Sigmoid colon (tissue), 7 donors: ENCODE data around the gene ITPK1. TPM values are rescaled to one million over a fixed set of nuclear protein-coding genes. Genes with fewer than 3 reads are reported as not detected.

Experiments
- DNase-seq: peaks from one replicate; pipeline ENCODE4 v3.0.0-alpha.2; 2019
- H3K27ac ChIP-seq, 4 donors: fragments of 200-600 bp; sonication (generic); one replicate each; pipeline ENCODE4 v1.5.1; 2016 to 2019; ENCODE audit warnings: mild to moderate bottlenecking in 1 of 4
- H3K27me3 ChIP-seq, 3 donors: fragments of 200-600 bp; sonication (generic); one replicate each; pipeline ENCODE4 v1.5.1; 2019; ENCODE audit warnings: mild to moderate bottlenecking in 1 of 3
- H3K36me3 ChIP-seq, 4 donors: fragments of 200-600 bp; sonication (generic); one replicate each; pipeline ENCODE4 v1.5.1; 2016 to 2019
- H3K4me1 ChIP-seq, 4 donors: fragments of 200-600 bp; sonication (generic); one replicate each; pipeline ENCODE4 v1.5.1; 2017 to 2019
- H3K4me3 ChIP-seq, 4 donors: fragments of 200-600 bp; sonication (generic); one replicate each; pipeline ENCODE4 v1.5.1; 2017 to 2019; ENCODE audit warnings: mild to moderate bottlenecking in 2 of 4, moderate library complexity in 1 of 4
- H3K9me3 ChIP-seq, 4 donors: fragments of 200-600 bp in 3 of 4; sonication (generic) in 3 of 4; one replicate each; pipeline versions ENCODE4 v1.5.1 to v1.6.1; 2013 to 2019
- EP300 ChIP-seq, 4 donors: sonication (generic); formaldehyde crosslinking; IDR thresholded peaks; one replicate each; pipeline ENCODE4 v1.6.1; 2017; ENCODE audit warnings: antibody characterized with exemption in 4 of 4
- POLR2A ChIP-seq, 2 donors: fragments of 450-650 bp; IDR thresholded peaks; one replicate each; pipeline ENCODE4 v1.6.1; 2016; ENCODE audit warnings: antibody characterized with exemption in 2 of 2, mild to moderate bottlenecking in 2 of 2, moderate library complexity in 2 of 2
- POLR2AphosphoS5 ChIP-seq, 4 donors: sonication (generic); formaldehyde crosslinking; IDR thresholded peaks; one replicate each; pipeline ENCODE4 v1.6.1; 2017; ENCODE audit warnings: antibody characterized with exemption in 4 of 4
- WGBS, 2 donors: extraction: QIAGEN DNeasy Blood & Tissue Kit; methylation state at CpG; one replicate each; pipeline ENCODE4 v1.1.7; 2013; 5-methylcytosine and 5-hydroxymethylcytosine counted together
- intact Hi-C: fragments of 100-400 bp; cut with DNase I; formaldehyde crosslinking; loops from one replicate; pipeline ENCODE4 v1.15.1; 2023
- polyA plus RNA-seq, 3 donors: library from polyadenylated mRNA; stranded (reverse); fragments of 200-250 nt; gene quantifications; one replicate each; pipeline ENCODE4 v1.2.3, GENCODE V29; 2013
- total RNA-seq, 4 donors: library from RNA; depleted of rRNA; stranded (reverse); fragments of >200 nt; gene quantifications; one replicate each; pipeline ENCODE4 v1.1.0, GENCODE V29; 2016
- TF ChIP-seq, protein P1 (sequence below), 4 experiments: fragments of 450-650 bp in 3 of 4; fragments of 200-600 bp in 1 of 4; IDR thresholded peaks; one replicate each; pipeline ENCODE4 v1.5.1; 2016 to 2019; ENCODE audit warnings: antibody characterized with exemption in 4 of 4, mild to moderate bottlenecking in 3 of 4, moderate library complexity in 2 of 4
- donor health status: healthy with polysubstance abuse.
- donor health status: Bipolar disorder and iron deficiency.
- donor health status: healthy.

The ITPK1 gene
- total and polyA plus RNA-seq, 7 donors = 39.8 to 75.4 (median 61.8) TPM

DNA sequence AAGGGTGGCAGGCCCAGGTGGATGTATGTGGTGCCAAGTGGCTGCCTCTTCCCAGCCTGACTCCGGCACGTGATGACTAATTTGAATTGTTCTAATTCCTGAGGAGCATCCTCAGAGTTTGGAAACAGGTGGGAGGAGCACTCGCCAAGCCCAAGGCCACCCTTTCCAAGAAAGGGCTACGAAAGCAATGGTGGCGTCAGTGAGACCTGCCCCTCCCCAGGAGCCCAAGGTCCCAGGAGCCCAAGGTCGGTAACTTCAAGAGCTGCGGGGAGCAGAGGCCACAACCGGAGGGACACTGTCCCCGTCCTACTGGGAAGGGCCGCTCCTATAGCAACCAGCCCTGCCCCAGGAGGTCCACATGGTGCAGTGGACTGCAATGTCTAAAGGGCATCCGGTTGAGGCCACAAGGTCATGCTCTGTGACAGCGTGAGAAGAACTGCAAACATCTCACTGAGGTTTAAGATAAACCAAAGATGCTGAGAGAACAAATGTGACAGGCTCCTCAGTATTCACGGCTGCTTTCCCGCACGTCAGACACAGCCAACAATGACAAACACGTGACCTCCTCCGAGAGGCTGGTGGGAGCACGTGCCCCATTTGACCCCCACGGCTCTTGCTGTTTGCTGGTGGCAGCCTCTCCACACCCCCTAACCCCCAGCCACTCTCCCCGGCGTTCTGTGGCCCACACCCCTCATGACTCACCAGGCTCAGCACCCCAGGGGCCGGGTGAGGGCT, 79.6 kb downstream of the ITPK1 start:
- intact Hi-C loops = no loop called here
- Histone ChIP-seq H3K9me3 (no peaks in the 10 kb centered on the region), H3K4me3 (no peak overlapping the region), H3K27ac (peak overlapping the region; percentile 74 to 94 (median 78)), H3K4me1 (peaks cover 0 to 95% (median 83%) of the 10 kb centered on the region in 4 donors), H3K36me3 (no peaks in the 10 kb centered on the region), H3K27me3 (no peaks in the 10 kb centered on the region)
- TF ChIP-seq, protein P1, sequence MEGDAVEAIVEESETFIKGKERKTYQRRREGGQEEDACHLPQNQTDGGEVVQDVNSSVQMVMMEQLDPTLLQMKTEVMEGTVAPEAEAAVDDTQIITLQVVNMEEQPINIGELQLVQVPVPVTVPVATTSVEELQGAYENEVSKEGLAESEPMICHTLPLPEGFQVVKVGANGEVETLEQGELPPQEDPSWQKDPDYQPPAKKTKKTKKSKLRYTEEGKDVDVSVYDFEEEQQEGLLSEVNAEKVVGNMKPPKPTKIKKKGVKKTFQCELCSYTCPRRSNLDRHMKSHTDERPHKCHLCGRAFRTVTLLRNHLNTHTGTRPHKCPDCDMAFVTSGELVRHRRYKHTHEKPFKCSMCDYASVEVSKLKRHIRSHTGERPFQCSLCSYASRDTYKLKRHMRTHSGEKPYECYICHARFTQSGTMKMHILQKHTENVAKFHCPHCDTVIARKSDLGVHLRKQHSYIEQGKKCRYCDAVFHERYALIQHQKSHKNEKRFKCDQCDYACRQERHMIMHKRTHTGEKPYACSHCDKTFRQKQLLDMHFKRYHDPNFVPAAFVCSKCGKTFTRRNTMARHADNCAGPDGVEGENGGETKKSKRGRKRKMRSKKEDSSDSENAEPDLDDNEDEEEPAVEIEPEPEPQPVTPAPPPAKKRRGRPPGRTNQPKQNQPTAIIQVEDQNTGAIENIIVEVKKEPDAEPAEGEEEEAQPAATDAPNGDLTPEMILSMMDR (IDR thresholded peaks at IDR 0.05) = no peak
- peak in 3 of 4 donors; percentile 25 to 54 (median 26) for TF ChIP-seq POLR2AphosphoS5 (IDR thresholded peaks at IDR 0.05)
- peak; percentile 85 for DNase-seq
- 86 to 87% methylated on average over 22 of the region's 22 CpGs for WGBS, 2 donors

DNA sequence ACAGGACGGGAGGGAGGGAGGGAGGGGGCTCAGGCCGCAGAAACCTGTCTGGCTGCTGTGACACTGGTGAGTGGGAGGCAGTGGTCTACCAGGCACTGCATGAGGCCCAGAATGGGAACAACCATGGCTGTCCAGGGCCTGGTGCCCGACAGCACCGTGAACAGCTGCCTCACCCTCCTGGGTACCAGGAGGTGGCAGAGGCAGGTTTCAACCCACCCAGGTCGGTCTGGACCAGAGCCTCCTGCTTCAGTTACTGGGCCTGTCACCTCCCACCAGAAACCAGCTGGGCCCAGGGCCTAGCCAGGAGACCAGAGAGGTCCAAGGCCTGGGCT, 80.2 kb downstream of the ITPK1 start:
- H3K4me3 ChIP-seq = no peak overlapping the region
- WGBS, 2 donors = 93 to 94% methylated on average over 5 of the region's 5 CpGs
- H3K27me3 ChIP-seq = no peaks in the 10 kb centered on the region
- H3K9me3 ChIP-seq = no peaks in the 10 kb centered on the region
- H3K36me3 ChIP-seq = no peaks in the 10 kb centered on the region
- TF ChIP-seq EP300 (IDR thresholded peaks at IDR 0.05) (no peak), POLR2AphosphoS5 (IDR thresholded peaks at IDR 0.05) (no peak), POLR2A (IDR thresholded peaks at IDR 0.05) (no peak)
- TF ChIP-seq, protein P1 (IDR thresholded peaks at IDR 0.05) = no peak
- H3K27ac ChIP-seq = peak overlapping the region; percentile 74 to 94 (median 78)
- intact Hi-C loops = no loop called here
- H3K4me1 ChIP-seq = peaks cover 0 to 90% (median 81%) of the 10 kb centered on the region in 4 donors
- DNase-seq = no peak

DNA sequence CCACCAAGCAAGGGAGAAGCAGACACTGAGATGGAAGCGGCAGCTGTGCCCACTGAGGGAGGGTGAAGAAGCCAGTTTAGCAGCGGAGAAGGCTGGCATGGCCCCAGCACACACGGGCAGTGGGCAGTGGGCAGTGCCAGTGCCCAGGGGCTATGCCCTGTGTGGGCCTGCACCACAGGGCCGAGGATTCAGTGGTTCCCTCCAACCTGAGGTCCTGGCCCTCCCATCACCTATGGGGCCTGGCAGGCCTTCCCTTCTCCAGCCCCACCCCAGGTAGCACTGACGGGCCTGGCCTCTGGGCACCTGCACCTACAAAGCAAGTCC, 81.1 kb downstream of the ITPK1 start:
- Histone ChIP-seq H3K9me3 (no peaks in the 10 kb centered on the region), H3K4me3 (no peak overlapping the region), H3K27ac (peak overlapping the region; percentile 74 to 94 (median 78)), H3K4me1 (peaks cover 0 to 88% (median 77%) of the 10 kb centered on the region in 4 donors), H3K36me3 (no peaks in the 10 kb centered on the region), H3K27me3 (no peaks in the 10 kb centered on the region)
- intact Hi-C loops = no loop called here
- DNase-seq = no peak
- TF ChIP-seq POLR2A (IDR thresholded peaks at IDR 0.05) (no peak), EP300 (IDR thresholded peaks at IDR 0.05) (no peak), POLR2AphosphoS5 (IDR thresholded peaks at IDR 0.05) (no peak)
- TF ChIP-seq, protein P1 (IDR thresholded peaks at IDR 0.05) = no peak
- 74 to 88% methylated on average over 5 of the region's 5 CpGs for WGBS, 2 donors

DNA sequence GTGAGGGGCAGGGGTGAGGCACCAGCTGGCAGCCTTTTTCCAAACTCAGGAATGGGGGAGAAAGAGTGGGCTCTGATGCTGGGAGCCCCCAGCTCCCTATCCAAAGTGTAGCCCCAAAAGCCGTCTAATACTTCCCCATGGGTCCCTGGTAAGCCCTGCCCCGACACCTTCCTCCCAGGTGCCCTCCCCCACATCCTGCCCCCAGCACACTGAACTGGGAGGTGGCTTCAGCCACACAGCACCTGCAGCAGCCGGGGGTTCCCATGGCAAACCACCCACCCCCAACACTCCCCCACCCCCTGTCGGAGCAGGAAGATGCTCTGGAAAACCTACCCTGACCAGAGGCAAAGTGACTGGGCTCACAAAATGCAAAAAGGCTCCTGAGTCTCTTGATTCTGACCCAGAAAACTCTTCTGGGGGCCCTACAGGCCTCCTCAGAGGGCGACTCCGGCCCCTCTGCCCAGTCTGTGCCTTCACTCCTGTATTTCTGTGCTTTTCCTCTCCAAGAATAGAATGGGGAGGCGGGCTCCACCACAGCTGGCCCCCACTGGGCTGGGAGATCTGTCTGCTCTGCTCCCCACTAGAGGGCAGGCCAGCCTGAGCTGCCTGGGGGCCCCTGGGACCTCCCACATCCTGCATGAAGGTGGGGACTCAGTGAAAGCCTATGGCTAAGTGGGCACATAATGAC, 81.6 kb downstream of the ITPK1 start:
- Histone ChIP-seq H3K9me3 (no peaks in the 10 kb centered on the region), H3K4me3 (no peak overlapping the region), H3K27ac (peak overlapping the region; percentile 74 to 94 (median 78)), H3K4me1 (peaks cover 0 to 83% (median 72%) of the 10 kb centered on the region in 4 donors), H3K27me3 (no peaks in the 10 kb centered on the region), H3K36me3 (no peaks in the 10 kb centered on the region)
- no peak for DNase-seq
- intact Hi-C loops = no loop called here
- TF ChIP-seq POLR2A (IDR thresholded peaks at IDR 0.05) (no peak), EP300 (IDR thresholded peaks at IDR 0.05) (no peak), POLR2AphosphoS5 (IDR thresholded peaks at IDR 0.05) (no peak)
- TF ChIP-seq, protein P1 (IDR thresholded peaks at IDR 0.05) = peak in 3 of 4 experiments; percentile 20 to 42 (median 28)
- WGBS, 2 donors = 64 to 87% methylated on average over 7 of the region's 7 CpGs
